NT2/D1 (cell line): ENCODE results near the gene SGIP1.

Experiments
- SUZ12 ChIP-seq: IDR thresholded peaks from 2 replicates; pipeline ENCODE4 v1.6.1; 2011; ENCODE audit not compliant: insufficient read length, insufficient read depth; ENCODE audit errors: extremely low read depth
- YY1 ChIP-seq: IDR thresholded peaks from 2 replicates; pipeline ENCODE4 v1.6.1; 2011; ENCODE audit not compliant: insufficient read length, insufficient read depth
- ZNF274 ChIP-seq: IDR thresholded peaks from 2 replicates; pipeline ENCODE4 v1.6.1; 2011; ENCODE audit warnings: mild to moderate bottlenecking, low read depth, low read length

GRCh38 chr1:66779475-66780078 lies 245.6 kb downstream of the SGIP1 start:
- TF ChIP-seq SUZ12 (no peak), ZNF274 (no peak), YY1 (no peak)
